HepG2 (cell line): ENCODE measurements around the gene KIAA0319L. TPM values are rescaled to one million over a fixed set of nuclear protein-coding genes. Genes with fewer than 3 reads are reported as not detected.

Experiments
- ATAC-seq: fragments of 200-7000 bp; cut with Tn5 transposase; 3 replicates; pipeline ENCODE4 v1.9.1; 2020; ENCODE audit warnings: mild to moderate bottlenecking, moderate library complexity
- BruUV-seq: library from RNA; stranded (reverse); fragments of 400-500 nt; replicated peaks from 2 replicates; lab custom pipeline; 2021; lab: Mats Ljungman, UMichigan
- CTCF ChIA-PET: fragments of 300-600 bp; formaldehyde crosslinking; extraction: SDS; loops from one replicate; lab custom pipeline; 2021; ENCODE audit warnings: low total read pairs, inconsistent platforms, low intra/inter-chr PET ratio; lab: Yijun Ruan, JAX
- POLR2A ChIA-PET: fragments of 350-600 bp; sonication (Branson Sonifier 250); formaldehyde crosslinking; loops from one replicate; lab custom pipeline; 2020; ENCODE audit warnings: antibody characterized with exemption, inconsistent platforms; lab: Yijun Ruan, JAX
- DNase-seq: peaks from one replicate; pipeline ENCODE4 v3.0.0-alpha.2; 2015; ENCODE audit warnings: low spot score
- FAIRE-seq: peaks from 3 replicates; lab custom pipeline; 2011; peaks lifted over from hg19 to GRCh38; lab: Jason Lieb, UNC
- H2AFZ ChIP-seq: one replicate; pipeline ENCODE4 v1.6.1; 2011; ENCODE audit warnings: low read length, inconsistent platforms
- H3K27ac ChIP-seq: fragments of 300-600 bp; 3 replicates; pipeline ENCODE4 v1.8.0; 2011; ENCODE audit warnings: mixed run types, mild to moderate bottlenecking, mixed read lengths, low read length, inconsistent platforms; ENCODE audit not compliant: insufficient read depth; ENCODE audit errors: extremely low read length
- H3K27me3 ChIP-seq, 2 experiments: fragments of 200-600 bp in 1 of 2; 2 replicates in 1 of 2; 3 replicates in 1 of 2; pipeline versions ENCODE4 v1.6.0 to v1.8.0; 2011; ENCODE audit warnings: low read length in 2 of 2, mild to moderate bottlenecking in 2 of 2, moderate library complexity in 2 of 2, inconsistent platforms in 1 of 2; ENCODE audit not compliant: insufficient read depth in 2 of 2, control insufficient read depth in 1 of 2
- H3K36me3 ChIP-seq, 2 experiments: fragments of 200-600 bp in 1 of 2; replicated peaks in 1 of 2; 2 replicates in 1 of 2; 3 replicates in 1 of 2; pipeline versions ENCODE4 v1.5.1 to v1.8.0; 2011; ENCODE audit warnings: low read length in 2 of 2, inconsistent platforms in 1 of 2; ENCODE audit not compliant: insufficient read depth in 2 of 2, control insufficient read depth in 1 of 2
- H3K4me1 ChIP-seq: 2 replicates; pipeline ENCODE4 v1.5.1; 2012; ENCODE audit warnings: low read length, inconsistent platforms; ENCODE audit not compliant: insufficient read depth
- H3K4me2 ChIP-seq: 2 replicates; pipeline ENCODE4 v1.6.0; 2011; ENCODE audit warnings: low read depth, low read length, inconsistent platforms
- H3K4me3 ChIP-seq, 3 experiments: fragments of 200-600 bp in 1 of 3; sonication (generic), shearing (Covaris generic) in 1 of 3; replicated peaks in 1 of 3; 2 replicates each; pipeline ENCODE4 v1.5.1; 2011 to 2016; ENCODE audit warnings: low read length in 3 of 3, inconsistent platforms in 2 of 3, low read depth in 2 of 3, mild to moderate bottlenecking in 2 of 3, control low read depth in 1 of 3, mixed read lengths in 1 of 3; ENCODE audit not compliant: insufficient read depth in 1 of 3
- H3K79me2 ChIP-seq: one replicate; pipeline ENCODE4 v1.6.1; 2011; ENCODE audit warnings: low read length, inconsistent platforms; ENCODE audit not compliant: insufficient read depth
- H3K9ac ChIP-seq: 2 replicates; pipeline ENCODE4 v1.6.0; 2011; ENCODE audit warnings: mild to moderate bottlenecking, low read depth, low read length, inconsistent platforms; ENCODE audit not compliant: insufficient read depth
- H3K9me3 ChIP-seq: 2 replicates; pipeline ENCODE4 v1.5.1; 2012; ENCODE audit warnings: mild to moderate bottlenecking, low read length
- H4K20me1 ChIP-seq: 2 replicates; pipeline ENCODE4 v1.6.0; 2011; ENCODE audit warnings: inconsistent platforms, mild to moderate bottlenecking, low read length, moderate library complexity; ENCODE audit not compliant: insufficient read depth
- BORCS8-MEF2B ChIP-seq: sonication (generic); formaldehyde crosslinking; IDR thresholded peaks from 2 replicates; pipeline ENCODE4 v1.8.0; 2022; ENCODE audit warnings: mild to moderate bottlenecking, missing genetic modification reagents
- GZF1 ChIP-seq: sonication (generic); formaldehyde crosslinking; IDR thresholded peaks from 2 replicates; pipeline ENCODE4 v1.5.1; 2020; ENCODE audit warnings: mild to moderate bottlenecking, missing genetic modification reagents
- HMGXB4 ChIP-seq, 2 experiments: sonication (generic) in 1 of 2; formaldehyde crosslinking in 1 of 2; IDR thresholded peaks; 2 replicates each; pipeline versions ENCODE4 v1.4.0 to v1.6.1; 2018 to 2020; ENCODE audit warnings: missing genetic modification reagents in 2 of 2, borderline replicate concordance in 1 of 2, low read depth in 1 of 2, mild to moderate bottlenecking in 1 of 2, missing biosample characterization in 1 of 2
- IRF1 ChIP-seq: sonication (generic); formaldehyde crosslinking; IDR thresholded peaks from 2 replicates; pipeline ENCODE4 v1.4.0; 2020; ENCODE audit warnings: low read depth, mild to moderate bottlenecking, missing genetic modification reagents
- KMT2A ChIP-seq: sonication (generic); formaldehyde crosslinking; IDR thresholded peaks from 2 replicates; pipeline ENCODE4 v1.4.0; 2020; ENCODE audit warnings: missing genetic modification reagents
- MTA1 ChIP-seq: sonication (generic); formaldehyde crosslinking; IDR thresholded peaks from 2 replicates; pipeline ENCODE4 v1.4.0; 2020; ENCODE audit warnings: missing genetic modification reagents, mild to moderate bottlenecking, borderline replicate concordance
- ZFP62 ChIP-seq: sonication (generic); formaldehyde crosslinking; IDR thresholded peaks from 2 replicates; pipeline ENCODE4 v1.4.0; 2020; ENCODE audit warnings: missing genetic modification reagents
- ZNF747 ChIP-seq: sonication (generic); formaldehyde crosslinking; IDR thresholded peaks from 2 replicates; pipeline ENCODE4 v1.8.1; 2023; ENCODE audit warnings: missing genetic modification reagents, mild to moderate bottlenecking, borderline replicate concordance
- ZNF780A ChIP-seq: sonication (generic); formaldehyde crosslinking; IDR thresholded peaks from 2 replicates; pipeline ENCODE4 v1.8.0; 2022; ENCODE audit warnings: mild to moderate bottlenecking, missing genetic modification reagents, moderate library complexity
- WGBS: methylation state at CpG from one replicate; pipeline ENCODE4 v1.1.6; 2017; ENCODE audit warnings: low lambda C conversion rate; 5-methylcytosine and 5-hydroxymethylcytosine counted together
- in situ Hi-C: cut with HindIII; loops from 2 replicates; pipeline ENCODE4 v1.10.0; 2017; ENCODE audit warnings: low pct_unique_long_range_greater_than_20kb; ENCODE audit not compliant: extremely low pct_ligation_motif_present
- intact Hi-C: fragments of 100-400 bp; cut with micrococcal nuclease; formaldehyde crosslinking; loops from one replicate; pipeline ENCODE4 v1.10.0; 2022; ENCODE audit not compliant: unreplicated experiment
- polyA plus RNA-seq, 8 experiments: library from polyadenylated mRNA; depleted of rRNA in 3 of 8; stranded (reverse) in 7 of 8; unstranded in 1 of 8; fragments of >200 nt; fragmentation: Illumina TruSeq in 4 of 8; extraction: Trizol in 4 of 8; gene quantifications; 2 replicates each; pipeline versions ENCODE4 v1.2.1 to v1.2.3, GENCODE V29; 2011 to 2016; ENCODE audit warnings: low read depth in 4 of 8, missing spikeins in 1 of 8, mixed read lengths in 1 of 8; ENCODE audit not compliant: insufficient read depth in 1 of 8
- total RNA-seq, 5 experiments: library from RNA; depleted of rRNA; stranded (reverse); fragments of >200 nt; fragmentation: Illumina TruSeq; extraction: Trizol; gene quantifications; 2 replicates each; pipeline ENCODE4 v1.2.3, GENCODE V29; 2016; ENCODE audit warnings: low read depth in 1 of 5
- TF ChIP-seq, protein P1 (sequence below): sonication (generic); formaldehyde crosslinking; IDR thresholded peaks from 2 replicates; pipeline ENCODE4 v1.5.0; 2020; ENCODE audit warnings: missing genetic modification reagents

Gene KIAA0319L
- total and polyA plus RNA-seq, 2 of the 13 experiments (the other 11 are each of a cell fraction or from before 2014, with no cell fraction given), result 33.4 to 82.6 TPM

- FAIRE-seq (no peak), DNase-seq (no peak), ATAC-seq (no peak)
- Histone ChIP-seq H3K4me3 (peak overlapping the region in 1 of 3 experiments; percentile 35; a peak in 1 of 6 replicates), H3K9me3 (no peaks in the 10 kb centered on the region), H2AFZ (no peak overlapping the region), H3K36me3 (peaks cover 7 to 29% of the 10 kb centered on the region in 2 experiments; a peak in 4 of 5 replicates), H3K9ac (0 out of 2 replicates have a peak overlapping the region, but pooled peaks have one; percentile 89), H4K20me1 (peaks cover 14% of the 10 kb centered on the region), H3K27me3 (no peaks in the 10 kb centered on the region), H3K27ac (no peak overlapping the region), H3K4me1 (peaks cover 52% of the 10 kb centered on the region), H3K4me2 (peak overlapping the region; percentile 80), H3K79me2 (peaks cover 24% of the 10 kb centered on the region)
- 87% methylated on average over 4 of the region's 4 CpGs for WGBS
- TF ChIP-seq IRF1, result no peak
- TF ChIP-seq, protein P1, sequence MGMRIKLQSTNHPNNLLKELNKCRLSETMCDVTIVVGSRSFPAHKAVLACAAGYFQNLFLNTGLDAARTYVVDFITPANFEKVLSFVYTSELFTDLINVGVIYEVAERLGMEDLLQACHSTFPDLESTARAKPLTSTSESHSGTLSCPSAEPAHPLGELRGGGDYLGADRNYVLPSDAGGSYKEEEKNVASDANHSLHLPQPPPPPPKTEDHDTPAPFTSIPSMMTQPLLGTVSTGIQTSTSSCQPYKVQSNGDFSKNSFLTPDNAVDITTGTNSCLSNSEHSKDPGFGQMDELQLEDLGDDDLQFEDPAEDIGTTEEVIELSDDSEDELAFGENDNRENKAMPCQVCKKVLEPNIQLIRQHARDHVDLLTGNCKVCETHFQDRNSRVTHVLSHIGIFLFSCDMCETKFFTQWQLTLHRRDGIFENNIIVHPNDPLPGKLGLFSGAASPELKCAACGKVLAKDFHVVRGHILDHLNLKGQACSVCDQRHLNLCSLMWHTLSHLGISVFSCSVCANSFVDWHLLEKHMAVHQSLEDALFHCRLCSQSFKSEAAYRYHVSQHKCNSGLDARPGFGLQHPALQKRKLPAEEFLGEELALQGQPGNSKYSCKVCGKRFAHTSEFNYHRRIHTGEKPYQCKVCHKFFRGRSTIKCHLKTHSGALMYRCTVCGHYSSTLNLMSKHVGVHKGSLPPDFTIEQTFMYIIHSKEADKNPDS (CRISPR knock-in tag), result no peak
- no peak for TF ChIP-seq MTA1 (CRISPR knock-in tag)
- TF ChIP-seq ZNF747 (CRISPR knock-in tag), result no peak
- TF ChIP-seq ZFP62 (CRISPR knock-in tag), result no peak
- TF ChIP-seq GZF1 (CRISPR knock-in tag), result no peak
- TF ChIP-seq HMGXB4 (CRISPR knock-in tag; IDR thresholded peaks at IDR 0.05; ENCODE audit: borderline replicate concordance in 1 of 2, low read depth in 1 of 2), result no peak
- no peak for TF ChIP-seq ZNF780A (CRISPR knock-in tag)
- TF ChIP-seq BORCS8-MEF2B (CRISPR knock-in tag), result no peak
- no peak for TF ChIP-seq KMT2A (CRISPR knock-in tag)
- in situ Hi-C loops (loop anchor here (10.0 kb wide), 1 partner anchor 360 kb away; the partner anchor contains the start of gene SFPQ), intact Hi-C loops (no loop called here)
- CTCF ChIA-PET, result no interaction called here
- POLR2A ChIA-PET, result interaction anchor here (1.6 kb wide), 1 partner anchor 15 kb away, joined by 6 read pairs; no protein-coding TSS in a partner anchor
- no TSS peak for BruUV-seq
Observed at GRCh38 chr1:35555212-35555584, 2.0 kb downstream of the KIAA0319L start.
